GM18520 (cell line): ENCODE data around the gene PRDX2.

Experiments
- ATAC-seq: cut with Tn5 transposase; IDR thresholded peaks from one replicate; pipeline ENCODE4 v1.9.1; 2021; ENCODE audit not compliant: unreplicated experiment

The PRDX2 gene

GRCh38 chr19:12752056-12752781 lies 49.4 kb downstream of the PRDX2 start:
- ATAC-seq, result no peak

- no peak for ATAC-seq
Observed at GRCh38 chr19:12751635-12752034, 50.0 kb downstream of the PRDX2 start, which contains the start of gene BEST2. BEST2 (plus strand) TSS chr19:12751791; CDS start chr19:12752593, 802 bp downstream.

GRCh38 chr19:12750851-12751250 lies 50.7 kb downstream of the PRDX2 start:
- no peak for ATAC-seq

- ATAC-seq, result no peak
Observed at GRCh38 chr19:12749938-12750521, 51.6 kb downstream of the PRDX2 start.

- no peak for ATAC-seq
Observed at GRCh38 chr19:12748489-12748888, 53.1 kb downstream of the PRDX2 start.
